Activated T-helper 9 cell treated with anti-CD3 and anti-CD28 coated beads, Interleukin-2, amount 50 U/mL, for 16 hours (primary cell): ENCODE data around the gene PLXNA2.

Experiments
- DNase-seq: peaks from one replicate; pipeline ENCODE4 v3.0.0-alpha.2; 2020; ENCODE audit warnings: low read depth

PLXNA2 gene

DNA sequence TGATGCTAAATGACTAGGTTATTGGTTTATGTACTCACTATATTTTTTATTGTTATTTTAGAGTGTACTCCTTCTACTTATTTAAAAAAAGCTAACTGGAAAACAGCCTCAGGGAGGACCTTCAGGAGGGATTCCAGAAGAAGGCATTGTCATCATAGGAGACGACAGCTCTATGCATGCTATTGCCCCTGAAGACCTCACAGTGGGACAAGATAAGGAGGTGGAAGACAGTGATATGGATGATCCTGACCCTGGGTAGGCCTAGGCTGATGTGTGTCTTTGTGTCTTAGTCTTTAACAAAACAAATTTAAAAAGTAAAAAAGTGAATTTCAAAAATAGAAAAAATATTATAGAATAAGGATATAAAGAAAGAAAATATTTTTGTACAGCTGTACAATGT is 177.6 kb downstream of the PLXNA2 start:
- no peak for DNase-seq

DNA sequence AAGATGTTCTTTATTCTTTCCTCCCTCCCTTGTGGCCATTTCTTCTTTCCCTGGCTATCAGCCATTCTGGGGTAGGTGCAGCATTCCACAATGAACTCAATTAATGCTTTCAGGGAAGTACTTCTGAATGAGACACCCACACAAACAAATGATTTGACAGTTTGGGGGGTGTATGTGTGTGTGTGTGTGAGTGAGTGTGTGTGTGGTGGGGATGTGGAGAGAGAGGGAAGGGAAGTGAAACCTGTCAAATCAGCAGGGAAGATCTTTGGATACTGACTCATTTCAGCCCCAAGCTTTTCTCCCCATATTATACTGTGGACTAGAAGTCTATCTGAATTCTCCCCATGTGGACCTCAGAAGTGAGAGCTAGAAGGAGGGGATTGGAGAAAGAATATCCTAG is 178.3 kb downstream of the PLXNA2 start:
- DNase-seq: no peak

DNA sequence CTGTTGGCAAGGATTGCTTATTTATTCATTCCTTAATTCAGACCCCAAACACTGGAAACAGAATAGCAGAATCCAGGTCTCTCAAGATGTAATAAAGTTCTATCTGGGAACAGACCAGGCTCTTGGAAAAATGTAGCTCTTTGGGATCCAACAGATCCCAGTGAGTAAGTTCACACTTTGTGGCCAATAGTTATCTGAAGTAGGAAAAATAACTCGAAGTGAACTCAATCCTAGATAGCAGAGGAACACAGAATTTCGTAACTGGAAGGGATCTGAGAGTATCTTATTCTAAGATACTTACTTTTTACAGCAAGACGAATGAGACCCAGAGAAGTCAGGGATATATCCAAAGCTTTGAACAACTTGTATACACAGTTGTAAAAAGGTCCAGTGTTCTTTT is 182.6 kb downstream of the PLXNA2 start:
- no peak for DNase-seq

- DNase-seq: no peak
Observed at GRCh38 chr1:208061118-208061517, 183.1 kb downstream of the PLXNA2 start.

DNA sequence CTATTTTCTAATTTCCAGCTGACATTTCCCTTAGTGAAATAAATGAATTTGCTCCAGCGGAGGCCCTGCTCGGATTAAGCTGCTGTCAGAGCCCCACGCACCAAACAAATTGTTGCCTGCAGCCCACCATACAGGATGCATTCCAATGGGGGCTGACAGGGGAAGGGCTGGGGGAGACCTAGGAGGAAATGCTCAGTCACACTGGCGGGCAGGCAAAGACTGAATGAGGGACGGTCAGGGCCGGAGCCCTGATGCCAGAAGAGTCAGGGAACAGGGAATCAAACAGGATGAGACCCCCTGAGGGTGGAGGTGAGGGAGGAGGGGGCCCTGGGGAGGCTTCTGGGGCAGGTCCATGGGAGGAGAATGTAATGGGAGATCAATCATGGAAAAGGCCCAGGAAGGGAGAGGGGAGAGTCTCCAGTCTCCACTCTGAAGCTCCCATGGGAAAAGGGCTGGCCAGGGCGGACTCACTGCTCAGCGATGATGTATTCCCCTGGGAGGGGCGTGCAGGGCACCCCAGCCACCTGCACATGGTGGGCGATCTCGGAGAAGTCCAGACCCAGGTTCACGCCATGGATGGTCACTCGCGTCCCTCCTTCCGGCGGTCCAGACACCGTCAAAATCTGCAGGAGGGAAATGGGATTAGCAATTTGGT is 183.8 kb downstream of the PLXNA2 start:
- DNase-seq: no peak

DNA sequence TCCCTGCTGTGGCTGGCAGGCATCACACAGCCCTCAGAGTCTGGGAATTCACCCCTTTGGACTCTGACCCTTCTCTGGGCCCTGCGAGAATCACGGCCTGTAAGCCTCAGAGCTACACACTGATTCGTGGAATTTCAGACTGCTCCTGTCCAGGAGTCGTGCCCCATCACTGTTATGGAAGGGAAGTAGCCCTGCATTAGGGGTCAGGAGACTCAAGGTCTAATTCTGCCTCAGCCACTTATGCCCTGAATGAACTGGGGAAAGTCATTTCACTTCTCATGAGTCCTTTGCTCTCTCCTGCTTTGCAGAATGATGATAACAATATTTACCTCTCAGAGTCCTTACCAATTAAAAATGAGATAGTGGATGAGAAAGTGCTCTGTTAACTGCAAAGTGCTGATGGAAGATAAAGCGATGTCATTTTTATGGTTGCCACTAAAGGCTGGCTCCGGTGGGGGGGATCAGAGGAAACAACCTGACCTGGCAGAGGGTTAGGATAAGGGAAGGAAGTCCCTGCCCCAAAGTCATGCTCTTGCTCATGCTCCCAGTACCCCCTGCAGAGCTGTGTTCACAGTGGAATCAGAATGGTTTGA is 184.7 kb downstream of the PLXNA2 start:
- no peak for DNase-seq

GRCh38 chr1:208058756-208059155 is 185.4 kb downstream of the PLXNA2 start:
- DNase-seq: no peak

DNA sequence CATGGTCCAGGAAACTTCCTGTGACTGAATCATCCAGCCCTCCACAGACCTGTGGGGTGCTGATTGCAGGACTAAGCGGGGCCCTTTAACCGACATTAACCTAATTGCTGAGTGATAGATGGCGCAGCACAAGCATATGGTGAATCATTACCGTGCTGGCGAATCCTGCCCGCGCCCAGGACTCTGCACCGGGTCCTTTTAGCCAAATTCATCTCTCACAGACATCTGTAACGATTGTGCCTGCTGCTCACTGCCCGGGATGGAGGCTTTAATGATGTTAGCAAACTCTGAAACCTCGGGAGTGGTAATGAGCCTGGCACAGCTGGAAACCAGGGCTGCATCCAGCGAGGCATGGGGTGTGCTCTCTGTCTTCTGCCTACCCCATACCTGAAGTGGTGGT is 185.9 kb downstream of the PLXNA2 start:
- no peak for DNase-seq

DNA sequence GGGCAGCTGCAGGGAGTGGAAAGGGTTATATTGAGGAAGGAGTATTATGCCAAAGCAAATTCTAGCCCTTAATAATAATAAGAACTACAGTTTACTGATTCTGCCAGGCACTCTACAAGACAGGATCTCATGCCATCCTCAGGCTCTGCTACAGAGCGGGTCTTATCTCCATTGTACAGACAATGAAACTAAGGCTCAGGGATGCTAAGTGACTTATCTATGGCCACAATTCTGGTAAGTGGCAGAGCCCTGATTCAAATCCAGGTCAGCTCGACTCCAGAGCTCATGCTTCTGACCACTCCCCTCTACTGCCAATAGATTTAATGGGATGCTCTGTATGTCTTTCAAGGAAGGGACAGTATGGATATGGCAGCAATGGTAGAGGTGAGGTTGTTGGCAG is 187.1 kb downstream of the PLXNA2 start:
- no peak for DNase-seq

- no peak for DNase-seq
Observed at GRCh38 chr1:208055535-208055934, 188.6 kb downstream of the PLXNA2 start.

GRCh38 chr1:208054911-208055379 is 189.2 kb downstream of the PLXNA2 start:
- no peak for DNase-seq

- no peak for DNase-seq
Observed at GRCh38 chr1:208054485-208054884, 189.7 kb downstream of the PLXNA2 start.

GRCh38 chr1:208053661-208054060 is 190.5 kb downstream of the PLXNA2 start:
- DNase-seq: no peak

- no peak for DNase-seq
Observed at GRCh38 chr1:208052926-208053407, 191.2 kb downstream of the PLXNA2 start.

DNA sequence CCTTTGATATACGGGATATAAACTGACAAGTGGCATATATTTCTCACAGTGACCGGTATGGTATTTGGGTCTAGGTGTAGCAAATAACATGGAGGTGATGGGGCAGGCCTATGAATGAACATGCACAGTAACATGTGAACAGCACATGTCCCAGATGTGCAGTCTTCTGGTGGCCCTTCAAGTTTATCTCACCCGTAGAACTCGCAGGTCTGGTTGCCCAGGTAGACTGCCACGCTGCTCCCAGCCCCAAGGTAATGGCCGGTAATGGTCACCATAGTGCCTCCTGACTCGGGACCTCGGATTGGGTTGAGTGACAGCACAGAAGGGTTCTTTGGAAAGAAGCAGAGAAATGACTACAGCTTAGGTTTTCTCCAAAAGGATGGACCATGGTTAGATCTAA is 192.0 kb downstream of the PLXNA2 start:
- no peak for DNase-seq

GRCh38 chr1:208051651-208052050 is 192.5 kb downstream of the PLXNA2 start:
- no peak for DNase-seq

DNA sequence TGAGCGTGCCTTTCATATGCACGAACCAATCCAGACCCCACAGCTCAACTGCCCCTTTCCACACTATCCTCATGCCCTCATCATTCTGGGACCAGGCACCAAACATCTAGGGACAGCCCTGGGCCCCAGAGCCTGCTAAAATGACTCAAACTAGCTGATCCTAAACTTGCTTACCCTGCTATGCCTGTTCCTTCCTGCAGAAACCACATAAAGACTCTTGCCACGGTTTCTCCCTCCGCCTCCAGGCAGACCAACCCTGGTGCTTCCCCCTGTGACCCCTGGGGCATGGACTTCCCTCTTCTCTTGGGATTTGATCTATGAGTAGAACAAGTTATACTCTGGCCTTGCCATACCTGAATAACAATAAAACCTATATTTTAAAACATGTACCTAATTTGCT is 195.3 kb downstream of the PLXNA2 start:
- DNase-seq: no peak

GRCh38 chr1:208047975-208048374 is 196.2 kb downstream of the PLXNA2 start:
- DNase-seq: no peak

DNA sequence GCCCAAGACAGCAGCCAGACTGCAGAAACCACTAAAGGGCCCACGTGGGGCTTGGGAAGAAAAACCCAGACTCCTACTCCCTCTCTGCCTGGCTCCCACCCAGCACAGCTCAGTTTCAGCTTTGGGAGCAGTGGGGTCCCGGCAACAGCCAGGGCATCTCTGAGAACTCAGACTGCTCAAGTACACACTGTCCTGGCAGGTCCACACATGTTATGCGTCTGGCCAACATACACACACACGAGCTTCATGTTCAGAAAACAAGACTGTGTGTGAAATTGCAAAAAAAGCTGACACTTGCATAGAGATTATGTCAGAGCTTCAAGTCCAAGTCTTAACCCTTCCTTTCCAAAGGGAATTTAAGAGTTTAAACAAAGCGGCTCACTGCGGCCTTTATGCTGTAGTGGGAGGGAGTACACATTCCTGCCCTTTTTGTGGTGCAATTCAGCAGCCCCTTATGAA is 196.7 kb downstream of the PLXNA2 start:
- no peak for DNase-seq

DNA sequence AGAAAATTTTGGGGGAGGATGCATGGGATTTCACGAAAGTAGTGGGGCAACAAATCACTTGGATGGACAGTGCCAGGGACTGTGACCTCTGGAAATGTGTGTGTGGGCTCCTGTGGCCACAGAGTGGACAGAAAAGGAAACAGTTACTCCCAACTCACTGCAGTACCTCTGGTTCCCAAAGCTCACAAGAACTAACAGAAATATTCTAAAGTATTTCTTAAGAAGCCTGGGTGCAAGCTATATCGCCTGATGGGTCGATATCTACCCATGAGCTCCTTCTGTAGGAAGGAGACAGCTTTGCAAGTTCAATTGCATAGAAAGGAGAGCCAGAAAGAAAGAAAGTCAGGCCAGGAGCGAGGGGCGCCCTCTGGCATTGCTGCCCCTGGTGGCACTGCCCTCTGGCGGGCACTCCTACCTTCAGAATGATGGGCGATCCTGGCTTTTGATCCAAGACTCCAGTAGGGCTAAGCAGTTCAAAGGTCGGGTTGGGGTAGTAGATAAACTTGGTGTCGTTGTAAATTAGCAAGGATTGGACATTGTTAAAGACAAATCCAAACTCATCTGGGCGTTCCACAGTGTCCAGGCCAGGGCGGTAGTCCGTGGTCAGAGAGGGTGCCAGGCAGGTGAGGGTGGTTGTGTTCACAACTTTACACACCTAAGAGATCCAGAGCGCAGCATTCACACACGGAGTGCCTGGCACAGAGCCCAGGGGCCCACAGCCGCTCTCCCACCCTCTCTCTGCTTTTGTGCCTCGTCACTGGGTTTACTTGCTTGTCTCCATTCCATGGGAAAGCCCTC is 198.5 kb downstream of the PLXNA2 start:
- no peak for DNase-seq

DNA sequence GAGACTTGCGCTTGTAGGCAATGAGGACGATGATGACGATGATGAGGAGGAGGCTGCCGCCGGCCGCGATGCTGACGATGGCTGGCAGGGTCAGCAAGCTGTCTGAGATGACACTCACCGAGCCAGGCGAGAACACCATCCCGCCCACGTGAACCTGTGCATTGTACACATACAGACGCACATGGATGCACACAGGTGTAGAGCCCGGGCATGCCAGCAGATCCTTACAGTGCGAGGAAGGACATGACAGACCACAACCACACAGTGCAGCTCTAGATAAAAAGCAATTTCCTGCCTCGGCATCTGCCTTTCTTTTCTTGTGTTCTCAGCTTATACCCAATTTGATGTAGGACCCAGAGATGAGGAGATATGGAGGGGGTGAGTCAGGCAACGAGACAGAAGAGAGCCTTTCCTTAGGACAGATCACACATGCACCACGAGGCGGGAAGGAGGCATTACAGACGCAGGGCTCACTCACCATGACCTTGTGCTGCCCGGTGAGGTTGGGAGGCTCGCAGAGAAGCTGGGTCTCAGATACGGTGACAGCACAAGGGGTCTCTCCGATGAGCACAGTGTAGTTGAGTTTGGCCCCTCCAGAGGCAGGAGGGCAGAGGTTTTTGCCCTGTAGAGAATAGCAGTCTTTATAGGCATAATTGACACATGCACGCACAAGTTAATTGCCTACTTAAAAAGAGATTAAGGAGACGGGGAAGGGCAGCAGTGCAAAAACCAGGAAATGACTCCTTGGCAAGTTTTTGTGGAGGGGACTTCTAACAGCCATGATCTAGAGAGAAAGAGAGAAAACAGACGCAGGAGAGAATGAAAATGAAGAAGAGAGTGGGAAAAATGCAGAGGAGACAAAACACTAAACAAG is 199.4 kb downstream of the PLXNA2 start:
- no peak for DNase-seq

GRCh38 chr1:208043691-208044181 is 200.4 kb downstream of the PLXNA2 start:
- no peak for DNase-seq
